Keratinocyte (primary cell): ENCODE measurements around the gene NFASC. TPM values are rescaled to one million over a fixed set of nuclear protein-coding genes. Genes with fewer than 3 reads are reported as not detected.

Source experiments
- DNase-seq: peaks from one replicate; pipeline ENCODE4 v3.0.0-alpha.2; 2011; ENCODE audit warnings: low read depth, missing footprints, low spot score
- FAIRE-seq: peaks from 2 replicates; lab custom pipeline; 2011; peaks lifted over from hg19 to GRCh38; lab: Jason Lieb, UNC
- H2AFZ ChIP-seq: 2 replicates; pipeline ENCODE4 v1.6.0; 2012; ENCODE audit warnings: low read length, control low read depth, inconsistent platforms; ENCODE audit not compliant: control insufficient read depth
- H3K27ac ChIP-seq: 2 replicates; pipeline ENCODE4 v1.5.1; 2011; ENCODE audit warnings: low read length; ENCODE audit not compliant: control insufficient read depth, insufficient read depth
- H3K27me3 ChIP-seq: 3 replicates; pipeline ENCODE4 v1.6.0; 2011; ENCODE audit warnings: low read length; ENCODE audit not compliant: control insufficient read depth, insufficient read depth; ENCODE audit errors: extremely low read depth
- H3K36me3 ChIP-seq, 2 experiments: 2 replicates in 1 of 2; 3 replicates in 1 of 2; pipeline ENCODE4 v1.5.1; 2011; ENCODE audit warnings: low read length in 2 of 2, mild to moderate bottlenecking in 1 of 2; ENCODE audit not compliant: control insufficient read depth in 2 of 2, insufficient read depth in 2 of 2; ENCODE audit errors: extremely low read depth in 1 of 2
- H3K4me1 ChIP-seq: 3 replicates; pipeline ENCODE4 v1.5.1; 2011; ENCODE audit warnings: low read length; ENCODE audit not compliant: control insufficient read depth, insufficient read depth; ENCODE audit errors: extremely low read depth
- H3K4me2 ChIP-seq: 3 replicates; pipeline ENCODE4 v1.6.0; 2011; ENCODE audit warnings: low read depth, low read length; ENCODE audit not compliant: control insufficient read depth, insufficient read depth; ENCODE audit errors: extremely low read depth
- H3K4me3 ChIP-seq, 3 experiments: fragments of 200-600 bp in 1 of 3; sonication (generic) in 1 of 3; 2 replicates in 2 of 3; 3 replicates in 1 of 3; pipeline ENCODE4 v1.5.1; 2011 to 2016; ENCODE audit warnings: low read length in 3 of 3, mild to moderate bottlenecking in 3 of 3, control low read depth in 2 of 3, inconsistent platforms in 1 of 3, low read depth in 1 of 3, mixed read lengths in 1 of 3, mixed run types in 1 of 3, moderate library complexity in 1 of 3; ENCODE audit not compliant: control insufficient read depth in 2 of 3, insufficient read depth in 2 of 3; ENCODE audit errors: extremely low read depth in 1 of 3
- H3K79me2 ChIP-seq: 2 replicates; pipeline ENCODE4 v1.6.0; 2012; ENCODE audit warnings: low read length; ENCODE audit not compliant: control insufficient read depth, insufficient read depth
- H3K9ac ChIP-seq: 3 replicates; pipeline ENCODE4 v1.6.0; 2011; ENCODE audit warnings: low read length; ENCODE audit not compliant: control insufficient read depth, insufficient read depth; ENCODE audit errors: extremely low read depth
- H3K9me1 ChIP-seq: 3 replicates; pipeline ENCODE4 v1.6.0; 2011; ENCODE audit warnings: low read length; ENCODE audit not compliant: control insufficient read depth, insufficient read depth; ENCODE audit errors: extremely low read depth
- H3K9me3 ChIP-seq: 2 replicates; pipeline ENCODE4 v1.5.1; 2012; ENCODE audit warnings: low read depth, low read length; ENCODE audit not compliant: control insufficient read depth
- H4K20me1 ChIP-seq: 3 replicates; pipeline ENCODE4 v1.6.0; 2011; ENCODE audit warnings: low read length; ENCODE audit not compliant: control insufficient read depth, insufficient read depth; ENCODE audit errors: extremely low read depth
- CTCF ChIP-seq, 3 experiments: IDR thresholded peaks in 1 of 3; conservative IDR thresholded peaks in 1 of 3; optimal IDR thresholded peaks in 1 of 3; 2 replicates in 2 of 3; 3 replicates in 1 of 3; pipeline versions ENCODE3 to v1.5.1; 2011; ENCODE audit warnings: low read length in 3 of 3, mild to moderate bottlenecking in 3 of 3, moderate library complexity in 2 of 3, control low read depth in 1 of 3, inconsistent platforms in 1 of 3; ENCODE audit not compliant: insufficient read depth in 2 of 3; ENCODE audit errors: extremely low read depth in 1 of 3
- EZH2 ChIP-seq: IDR thresholded peaks from one replicate; pipeline ENCODE4 v1.6.1; 2012; ENCODE audit warnings: inconsistent platforms, mild to moderate bottlenecking, low read length, moderate library complexity
- dilution Hi-C: fragments of 300-500 bp; cut with MboI; formaldehyde crosslinking; loops from one replicate; pipeline ENCODE4 v1.7.0; 2020; ENCODE audit warnings: low sequenced_read_pairs; ENCODE audit not compliant: extremely low pct_ligation_motif_present
- polyA plus RNA-seq, 5 experiments: library from polyadenylated mRNA; depleted of rRNA in 3 of 5; stranded (reverse) in 3 of 5; stranded (forward) in 1 of 5; unstranded in 1 of 5; fragments of >200 nt; gene quantifications; 1 replicate in 1 of 5; 2 replicates in 3 of 5; 3 replicates in 1 of 5; pipeline versions ENCODE4 v1.2.1 to v1.2.3, GENCODE V29; 2011 to 2012; ENCODE audit warnings: missing spikeins in 2 of 5, low read depth in 1 of 5, low replicate concordance in 1 of 5

Gene NFASC
- polyA plus RNA-seq, 1 donor (not counting 4 experiments of a cell fraction or from before 2014, with no cell fraction given), result 4.3 TPM

GRCh38 chr1:205014783-205015182 is 144.1 kb downstream of the NFASC start:
- no peaks in the 10 kb centered on the region for H3K9me3 ChIP-seq
- no peaks in the 10 kb centered on the region for H4K20me1 ChIP-seq
- H3K27ac ChIP-seq, result no peak overlapping the region
- dilution Hi-C loops, result no loop called here
- no peak overlapping the region for H2AFZ ChIP-seq
- no peak overlapping the region for H3K9ac ChIP-seq
- H3K4me1 ChIP-seq, result peaks cover 5% of the 10 kb centered on the region
- TF ChIP-seq EZH2, result no peak
- no peak for TF ChIP-seq CTCF (optimal IDR thresholded peaks at IDR 0.05 in 1 of 3, IDR thresholded peaks at IDR 0.05 in 1 of 3, conservative IDR thresholded peaks at IDR 0.05 in 1 of 3; ENCODE audit: extremely low read depth in 1 of 3, insufficient read depth in 2 of 3, low read length in 3 of 3)
- H3K36me3 ChIP-seq, result no peaks in the 10 kb centered on the region
- H3K4me2 ChIP-seq, result no peak overlapping the region
- no peaks in the 10 kb centered on the region for H3K79me2 ChIP-seq
- H3K9me1 ChIP-seq, result no peaks in the 10 kb centered on the region
- H3K27me3 ChIP-seq, result peaks cover 32% of the 10 kb centered on the region
- DNase-seq (no peak), FAIRE-seq (no peak)
- no peak overlapping the region for H3K4me3 ChIP-seq

GRCh38 chr1:205015241-205015640 is 144.6 kb downstream of the NFASC start:
- no peak overlapping the region for H3K4me3 ChIP-seq
- no peak for DNase-seq
- no peaks in the 10 kb centered on the region for H3K36me3 ChIP-seq
- TF ChIP-seq EZH2, result no peak
- TF ChIP-seq CTCF (optimal IDR thresholded peaks at IDR 0.05 in 1 of 3, IDR thresholded peaks at IDR 0.05 in 1 of 3, conservative IDR thresholded peaks at IDR 0.05 in 1 of 3; ENCODE audit: extremely low read depth in 1 of 3, insufficient read depth in 2 of 3, low read length in 3 of 3), result no peak
- H3K9me1 ChIP-seq, result no peaks in the 10 kb centered on the region
- H3K9me3 ChIP-seq, result no peaks in the 10 kb centered on the region
- no peak overlapping the region for H3K9ac ChIP-seq
- no peak overlapping the region for H2AFZ ChIP-seq
- H3K27ac ChIP-seq, result no peak overlapping the region
- H3K4me2 ChIP-seq, result no peak overlapping the region
- H3K27me3 ChIP-seq, result peaks cover 32% of the 10 kb centered on the region
- no peak for FAIRE-seq
- dilution Hi-C loops, result no loop called here
- no peaks in the 10 kb centered on the region for H3K79me2 ChIP-seq
- H3K4me1 ChIP-seq, result peaks cover 5% of the 10 kb centered on the region
- no peaks in the 10 kb centered on the region for H4K20me1 ChIP-seq
